Suppressor macrophage treated with lipopolysaccharide for 1 hour (primary cell): ENCODE data around the gene CYS1.
"Not testable (repeated sequence)": the region's sequence is repeated elsewhere in the genome, so short reads cannot be mapped to it uniquely, and the experiment has no call there.

Source experiments
- DNase-seq, 3 donors: peaks; one replicate each; pipeline ENCODE4 v3.0.0-alpha.2; 2020 to 2022

Gene CYS1

GRCh38 chr2:10011606-10012325, 68.4 kb downstream of the CYS1 start:
- not testable (repeated sequence) for DNase-seq

DNA sequence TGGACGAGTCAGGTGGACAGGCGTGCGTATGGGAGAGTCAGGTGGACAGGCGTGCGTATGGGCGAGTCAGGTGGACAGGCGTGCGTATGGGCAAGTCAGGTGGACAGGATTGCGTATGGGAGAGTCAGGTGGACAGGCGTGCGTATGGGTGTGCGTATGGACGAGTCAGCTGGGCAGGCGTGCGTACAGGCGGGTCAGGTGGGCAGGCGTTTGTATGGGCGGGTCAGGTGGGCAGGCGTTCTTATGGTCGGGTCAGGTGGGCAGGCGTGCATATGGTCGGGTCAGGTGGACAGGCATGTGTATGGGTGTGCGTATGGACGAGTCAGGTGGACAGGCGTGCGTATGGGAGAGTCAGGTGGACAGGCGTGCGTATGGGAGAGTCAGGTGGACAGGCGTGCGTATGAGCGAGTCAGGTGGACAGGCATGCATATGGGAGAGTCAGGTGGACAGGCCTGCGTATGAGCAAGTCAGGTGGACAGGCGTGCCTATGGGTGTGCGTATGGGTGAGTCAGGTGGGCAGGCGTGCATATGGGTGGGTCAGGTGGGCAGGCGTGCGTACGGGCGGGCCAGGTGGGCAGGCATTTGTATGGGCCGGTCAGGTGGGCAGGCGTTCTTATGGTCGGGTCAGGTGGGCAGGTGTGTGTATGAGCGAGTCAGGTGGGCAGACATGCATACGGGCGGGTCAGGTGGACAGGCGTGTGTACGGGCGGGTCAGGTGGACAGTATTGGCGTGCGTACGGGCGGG, 69.2 kb downstream of the CYS1 start:
- not testable (repeated sequence) for DNase-seq

DNA sequence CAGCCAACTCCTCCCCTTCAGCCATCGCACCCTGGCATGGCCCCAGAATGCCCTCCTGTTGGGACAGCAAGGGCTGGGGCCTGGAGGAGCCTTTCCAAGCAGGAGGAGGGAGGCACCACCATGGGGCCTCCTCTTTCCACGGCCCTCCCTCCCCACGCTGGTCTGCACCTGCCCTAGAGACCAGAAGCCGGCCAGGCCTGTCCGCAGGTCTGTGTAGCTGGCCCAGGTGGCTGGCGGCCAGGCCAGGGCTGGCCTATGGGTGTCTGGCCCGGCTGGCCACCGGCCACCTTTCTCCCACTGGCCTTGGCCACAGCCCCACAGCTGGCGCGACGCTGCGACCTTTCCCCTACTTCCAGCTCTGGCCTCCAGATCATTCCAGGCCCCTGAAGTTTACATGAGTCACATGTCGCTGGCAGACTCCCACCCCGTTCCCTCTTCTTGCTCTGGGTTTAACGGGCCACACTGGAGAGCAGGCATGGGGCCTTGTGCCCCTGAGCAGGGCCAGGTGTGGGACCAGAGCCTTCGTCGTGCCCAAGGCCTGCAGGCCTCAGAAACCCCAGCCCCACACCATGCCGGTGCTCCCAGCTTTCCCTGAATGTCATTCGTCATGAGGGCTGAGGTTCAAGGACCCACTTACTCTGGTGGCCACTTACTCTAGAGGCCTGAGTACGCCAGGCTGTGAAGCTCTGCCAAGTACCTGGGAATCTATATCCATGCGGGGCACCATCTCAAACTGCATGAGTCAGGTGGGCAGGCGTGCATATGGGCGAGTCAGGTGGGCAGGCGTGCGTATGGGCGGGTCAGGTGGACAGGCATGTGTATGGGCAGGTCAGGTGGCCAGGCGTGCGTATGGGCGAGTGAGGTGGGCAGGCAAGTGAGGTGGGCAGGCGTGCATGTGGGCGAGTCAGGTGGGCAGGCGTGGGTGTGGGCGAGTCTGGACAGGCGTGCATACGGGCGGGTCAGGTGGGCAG, 70.1 kb downstream of the CYS1 start:
- no peak for DNase-seq

- no peak for DNase-seq
Observed at GRCh38 chr2:10009271-10009810, 70.9 kb downstream of the CYS1 start.

DNA sequence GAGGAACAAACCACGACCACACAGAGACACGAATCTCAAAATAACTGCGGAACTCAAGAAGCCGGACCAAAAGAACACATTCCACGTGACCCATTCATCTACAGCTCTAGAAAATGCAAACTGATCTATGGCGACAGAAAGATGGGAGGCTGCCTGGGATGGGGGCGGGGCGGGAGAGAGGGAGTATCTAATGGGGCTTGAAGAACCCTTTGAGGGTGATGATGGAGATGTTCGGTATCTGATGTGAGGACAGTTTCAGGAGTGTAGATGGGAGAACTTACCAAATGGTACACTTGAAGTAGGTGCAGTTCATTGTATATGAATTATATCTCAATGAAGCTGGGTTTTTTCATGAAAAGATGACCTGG, 71.4 kb downstream of the CYS1 start:
- no peak for DNase-seq

DNA sequence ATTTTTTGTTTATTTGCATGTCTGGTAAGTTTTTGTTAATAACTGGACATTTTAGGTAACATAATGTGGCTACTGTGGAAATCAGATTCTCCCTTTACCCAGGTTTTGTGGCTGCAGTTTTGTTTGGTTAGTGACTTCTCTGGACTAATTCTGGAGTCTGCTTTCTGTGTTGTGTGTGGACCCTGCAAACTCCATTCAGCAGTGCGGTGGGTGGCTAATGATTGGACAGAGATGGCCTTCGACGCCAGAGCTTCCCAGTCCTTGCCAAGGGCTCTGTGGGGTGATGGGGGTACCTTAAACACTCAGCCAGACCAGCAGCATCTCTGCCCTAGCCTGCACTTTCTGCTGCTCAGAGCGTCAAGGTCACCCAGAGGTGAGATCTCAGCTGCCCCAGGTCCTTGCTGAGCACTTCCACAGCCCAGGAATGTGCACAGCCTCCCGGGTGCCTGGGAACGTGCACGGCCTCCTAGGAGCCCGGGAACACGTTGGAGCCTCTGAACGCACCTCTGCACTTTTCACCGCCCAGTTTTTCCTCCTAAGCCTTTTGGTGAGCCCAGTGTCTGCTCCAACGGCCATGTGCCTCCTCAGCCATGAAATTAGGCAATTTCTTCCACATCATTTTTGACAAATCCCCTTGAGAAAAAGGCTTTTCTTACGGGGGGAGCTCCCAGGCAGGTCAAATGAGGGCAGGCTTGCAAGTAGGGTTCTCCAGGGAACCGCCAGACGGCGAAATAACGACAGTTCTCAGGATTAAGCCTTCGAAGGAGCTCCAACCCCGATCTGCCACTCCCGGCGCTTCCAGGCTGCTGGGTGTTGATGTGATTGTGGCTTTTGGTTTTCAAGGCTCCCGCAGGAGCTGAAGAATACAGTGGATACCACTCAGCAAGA, 72.0 kb downstream of the CYS1 start:
- no peak for DNase-seq

DNA sequence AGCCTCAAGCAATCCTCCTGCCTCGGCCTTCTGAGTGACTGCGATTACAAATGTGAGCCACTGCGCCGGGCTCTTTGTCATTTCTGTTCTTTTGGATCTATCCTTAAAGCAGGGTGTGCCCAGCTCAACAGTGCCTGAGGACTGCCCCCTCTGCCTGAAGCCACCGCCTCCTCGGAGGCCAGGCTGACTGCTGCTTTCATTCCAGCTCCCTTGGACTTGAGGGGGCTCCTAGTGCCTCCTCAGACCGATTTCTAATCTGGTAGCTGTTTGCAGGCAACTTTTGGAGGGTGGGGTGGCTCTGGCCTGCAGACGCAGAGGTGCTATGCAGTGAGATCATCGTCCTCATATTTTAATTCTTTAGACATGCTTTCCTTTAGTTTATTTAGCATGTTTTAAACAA, 72.8 kb downstream of the CYS1 start:
- DNase-seq, result no peak
